HepG2 (cell line): Measurements from ENCODE around the gene CCDC154. TPM values are rescaled to one million over a fixed set of nuclear protein-coding genes. Genes with fewer than 3 reads are reported as not detected.

ENCODE experiments used
- ARID3A ChIP-seq: IDR thresholded peaks from 2 replicates; pipeline ENCODE4 v1.6.1; 2012; ENCODE audit warnings: low read depth, low read length, improper control_type of control experiment
- ATF5 ChIP-seq: sonication (generic); formaldehyde crosslinking; IDR thresholded peaks from 2 replicates; pipeline ENCODE4 v1.4.0; 2020; ENCODE audit warnings: mild to moderate bottlenecking, low read depth, missing genetic modification reagents
- E2F5 ChIP-seq: sonication (generic); formaldehyde crosslinking; conservative IDR thresholded peaks from 2 replicates; pipeline ENCODE4 v1.4.0; 2020; ENCODE audit warnings: missing genetic modification reagents
- GPBP1L1 ChIP-seq: sonication (generic); formaldehyde crosslinking; IDR thresholded peaks from 2 replicates; pipeline ENCODE4 v1.5.0; 2020; ENCODE audit warnings: mild to moderate bottlenecking, missing genetic modification reagents
- GRHL1 ChIP-seq: sonication (generic); formaldehyde crosslinking; conservative IDR thresholded peaks from 2 replicates; pipeline ENCODE4 v1.8.0; 2022; ENCODE audit warnings: missing genetic modification reagents
- MAX ChIP-seq: IDR thresholded peaks from 2 replicates; pipeline ENCODE4 v1.6.1; 2012; ENCODE audit warnings: inconsistent platforms
- NFIB ChIP-seq: sonication (generic); formaldehyde crosslinking; IDR thresholded peaks from 2 replicates; pipeline ENCODE4 v1.9.0; 2021; ENCODE audit warnings: missing genetic modification reagents, mild to moderate bottlenecking, borderline replicate concordance
- NR2F6 ChIP-seq, 2 experiments: IDR thresholded peaks; 2 replicates each; pipeline ENCODE4 v1.6.1; 2016; ENCODE audit warnings: antibody characterized with exemption in 1 of 2, mild to moderate bottlenecking in 1 of 2
- USF2 ChIP-seq, 2 experiments: sonication (generic) in 1 of 2; formaldehyde crosslinking in 1 of 2; IDR thresholded peaks; 2 replicates each; pipeline versions ENCODE4 v1.5.1 to v1.6.1; 2011 to 2020; ENCODE audit warnings: borderline replicate concordance in 1 of 2, low read depth in 1 of 2, low read length in 1 of 2, mild to moderate bottlenecking in 1 of 2, missing genetic modification reagents in 1 of 2, moderate library complexity in 1 of 2
- YEATS2 ChIP-seq: sonication (generic); formaldehyde crosslinking; IDR thresholded peaks from 2 replicates; pipeline ENCODE4 v1.4.0; 2020; ENCODE audit warnings: missing genetic modification reagents, borderline replicate concordance
- ZBTB7A ChIP-seq: sonication (generic); formaldehyde crosslinking; IDR thresholded peaks from 2 replicates; pipeline ENCODE4 v1.8.0; 2022; ENCODE audit warnings: mild to moderate bottlenecking, missing genetic modification reagents
- ZNF740 ChIP-seq: sonication (generic); formaldehyde crosslinking; IDR thresholded peaks from 2 replicates; pipeline ENCODE4 v1.4.0; 2020; ENCODE audit warnings: missing genetic modification reagents
- ZNF800 ChIP-seq: sonication (generic); formaldehyde crosslinking; IDR thresholded peaks from 2 replicates; pipeline ENCODE4 v1.4.0; 2020; ENCODE audit warnings: missing genetic modification reagents
- ZNF883 ChIP-seq: sonication (generic); formaldehyde crosslinking; IDR thresholded peaks from 2 replicates; pipeline ENCODE4 v1.5.1; 2020; ENCODE audit warnings: mild to moderate bottlenecking, missing genetic modification reagents; ENCODE audit errors: not compliant biosample characterization
- polyA plus RNA-seq, 8 experiments: library from polyadenylated mRNA; depleted of rRNA in 3 of 8; stranded (reverse) in 7 of 8; unstranded in 1 of 8; fragments of >200 nt; fragmentation: Illumina TruSeq in 4 of 8; extraction: Trizol in 4 of 8; gene quantifications; 2 replicates each; pipeline versions ENCODE4 v1.2.1 to v1.2.3, GENCODE V29; 2011 to 2016; ENCODE audit warnings: low read depth in 4 of 8, missing spikeins in 1 of 8, mixed read lengths in 1 of 8; ENCODE audit not compliant: insufficient read depth in 1 of 8
- total RNA-seq, 5 experiments: library from RNA; depleted of rRNA; stranded (reverse); fragments of >200 nt; fragmentation: Illumina TruSeq; extraction: Trizol; gene quantifications; 2 replicates each; pipeline ENCODE4 v1.2.3, GENCODE V29; 2016; ENCODE audit warnings: low read depth in 1 of 5

The CCDC154 gene
- total and polyA plus RNA-seq, 2 of the 13 experiments (the other 11 are each of a cell fraction or from before 2014, with no cell fraction given): 0.92 to 1.5 TPM

- TF ChIP-seq ZNF800 (CRISPR knock-in tag) (no peak), GPBP1L1 (CRISPR knock-in tag) (no peak), ZNF883 (no peak), NFIB (CRISPR knock-in tag) (no peak), MAX (peak; percentile 28; the same call in 1 of the 2 replicates), ARID3A (no peak), USF2 (IDR thresholded peaks at IDR 0.05; ENCODE audit: low read depth, low read length) (peak; percentile 74), USF2 (CRISPR knock-in tag; IDR thresholded peaks at IDR 0.05; ENCODE audit: borderline replicate concordance) (peak; percentile 95; the same call in 1 of the 2 replicates), ZNF740 (CRISPR knock-in tag) (peak; percentile 95), ATF5 (no peak), E2F5 (CRISPR knock-in tag) (no peak), NR2F6 (IDR thresholded peaks at IDR 0.05) (no peak), NR2F6 (CRISPR knock-in tag; IDR thresholded peaks at IDR 0.05) (no peak), GRHL1 (CRISPR knock-in tag) (no peak), YEATS2 (CRISPR knock-in tag) (no peak), ZBTB7A (CRISPR knock-in tag) (no peak)
Measured at GRCh38 chr16:1408171-1408837, 36.1 kb downstream of the CCDC154 start (continued).
